HG02981 (cell line): ENCODE measurements around the gene OTOP2.
A peak's percentile ranks its signal among the peaks of the same experiment; 100 is the strongest.
"Not testable (repeated sequence)": the region's sequence is repeated elsewhere in the genome, so short reads cannot be mapped to it uniquely, and the experiment has no call there.

Experiments
- ATAC-seq: cut with Tn5 transposase; IDR thresholded peaks from one replicate; pipeline ENCODE4 v1.9.1; 2021; ENCODE audit warnings: mild to moderate bottlenecking, moderate library complexity; ENCODE audit not compliant: unreplicated experiment

The OTOP2 gene

GRCh38 chr17:74971069-74971841 lies 47.2 kb downstream of the OTOP2 start:
- no peak for ATAC-seq

- no peak for ATAC-seq
Measured at GRCh38 chr17:74971842-74972106, 47.7 kb downstream of the OTOP2 start.

GRCh38 chr17:74972107-74972972 lies 48.3 kb downstream of the OTOP2 start, which contains the start of gene HID1:
HID1 (minus strand) TSS chr17:74972759; CDS start chr17:74972656, 103 bp downstream.
- no peak for ATAC-seq

GRCh38 chr17:74972973-74973328 lies 48.9 kb downstream of the OTOP2 start:
- no peak for ATAC-seq

- no peak for ATAC-seq
Measured at GRCh38 chr17:74975943-74976342, 51.9 kb downstream of the OTOP2 start.

- no peak for ATAC-seq
Measured at GRCh38 chr17:74977802-74978201, 53.7 kb downstream of the OTOP2 start.

- ATAC-seq: no peak
Measured at GRCh38 chr17:74978240-74978639, 54.2 kb downstream of the OTOP2 start.

- no peak for ATAC-seq
Measured at GRCh38 chr17:74979408-74980146, 55.5 kb downstream of the OTOP2 start.

- ATAC-seq: no peak
Measured at GRCh38 chr17:74981318-74981978, 57.4 kb downstream of the OTOP2 start.

- ATAC-seq: peak; percentile 51
Measured at GRCh38 chr17:74981979-74982662, 58.0 kb downstream of the OTOP2 start.

- ATAC-seq: not testable (repeated sequence)
Measured at GRCh38 chr17:74982663-74983313, 58.7 kb downstream of the OTOP2 start.
